Heart right ventricle (tissue), 16 donors: ENCODE measurements around the gene TIGAR. TPM values are rescaled to one million over a fixed set of nuclear protein-coding genes. Genes with fewer than 3 reads are reported as not detected.

Experiments used
- ATAC-seq, 8 donors: fragments of 200-7000 bp; cut with Tn5 transposase; one replicate each; pipeline ENCODE4 v1.9.1; 2020; ENCODE audit warnings: mild to moderate bottlenecking in 8 of 8, moderate library complexity in 8 of 8, moderate number of reproducible peaks in 1 of 8
- DNase-seq, 2 donors: peaks; one replicate each; pipeline ENCODE4 v3.0.0-alpha.2; 2020
- H3K27ac ChIP-seq, 10 donors: fragments of 200-600 bp; sonication (generic) in 2 of 10; one replicate each; pipeline versions ENCODE4 v1.5.0 to v1.8.0; 2020 to 2022; ENCODE audit warnings: mild to moderate bottlenecking in 3 of 10
- H3K27me3 ChIP-seq, 7 donors: fragments of 200-600 bp; one replicate each; pipeline ENCODE4 v1.8.0; 2021 to 2022; ENCODE audit warnings: mild to moderate bottlenecking in 2 of 7
- H3K36me3 ChIP-seq, 9 donors: fragments of 200-600 bp; sonication (generic) in 1 of 9; one replicate each; pipeline versions ENCODE4 v1.5.0 to v1.8.0; 2020 to 2022; ENCODE audit warnings: mild to moderate bottlenecking in 2 of 9
- H3K4me1 ChIP-seq, 9 donors: fragments of 200-600 bp; sonication (generic) in 1 of 9; one replicate each; pipeline versions ENCODE4 v1.5.0 to v1.8.0; 2020 to 2022; ENCODE audit warnings: mild to moderate bottlenecking in 4 of 9
- H3K4me3 ChIP-seq, 10 donors: fragments of 200-600 bp; sonication (generic) in 2 of 10; one replicate each; pipeline versions ENCODE4 v1.5.0 to v1.8.0; 2020 to 2022; ENCODE audit warnings: mild to moderate bottlenecking in 7 of 10, moderate library complexity in 2 of 10
- H3K9me3 ChIP-seq, 11 donors: fragments of 200-600 bp in 10 of 11; sonication (generic) in 2 of 11; one replicate each; pipeline versions ENCODE4 v1.5.0 to v1.8.0; 2013 to 2022; ENCODE audit warnings: mild to moderate bottlenecking in 2 of 11, control low read depth in 1 of 11, moderate library complexity in 1 of 11
- CTCF ChIP-seq, 9 donors: fragments of 200-600 bp; sonication (generic) in 2 of 9; IDR thresholded peaks; one replicate each; pipeline versions ENCODE4 v1.5.0 to v1.8.0; 2021 to 2022; ENCODE audit warnings: antibody characterized with exemption in 9 of 9, mild to moderate bottlenecking in 5 of 9, moderate library complexity in 1 of 9
- WGBS, 2 donors: extraction: QIAGEN DNeasy Blood & Tissue Kit; methylation state at CpG; one replicate each; pipeline ENCODE4 v1.1.7; 2013; ENCODE audit warnings: inconsistent platforms in 1 of 2; 5-methylcytosine and 5-hydroxymethylcytosine counted together
- intact Hi-C, 10 donors: fragments of 100-400 bp; cut with DNase I; formaldehyde crosslinking; loops; one replicate each; pipeline versions ENCODE4 v1.11.1 to v1.14.2; 2022
- long read RNA-seq, 3 donors: library from polyadenylated mRNA; unstranded; transcript quantifications; one replicate each; pipeline ENCODE4 v2.0.0, GENCODE V29; 2020 to 2021
- polyA plus RNA-seq, 2 donors: library from polyadenylated mRNA; stranded (reverse); fragments of 200-250 nt; gene quantifications; one replicate each; pipeline ENCODE4 v1.2.3, GENCODE V29; 2013
- total RNA-seq, 10 donors: library from RNA; stranded (reverse); fragmentation: NEBNext Ultra II Directional in 3 of 10; extraction: Animal tissue kit (Norgen Biotek cat#: 25700) in 3 of 10; gene quantifications; one replicate each; pipeline versions ENCODE4 v1.2.1 to v1.2.4, GENCODE V29; 2021 to 2023
- donor health status: Arrhythmogenic right ventricular cardiomyopathy.
- donor health status: ischemic (EF 13 %, LVEDD 7.1; RV severe dilation, severe dysfunction).
- donor health status: healthy with polysubstance abuse.
- donor health status: DM: no; HTN: yes; CAD: no.
- donor health status: DM: no; HTN: no; CAD: no.
- donor health status: ischemic (EF 25% LVEDD 6.9; RV normal size, moderate dysfunction).
- donor health status: ischemic (EF 25% LVEDD 5.7; RV mildly dilated, moderate dysfunction).
- donor health status: healthy.
- donor health status: DM: yes; HTN: yes; CAD: no.
- donor health status: Ischemic cardiomyopathy.
- donor health status: ischemic (EF 35%, LVEDD 5.7; RV mildly dilated, moderate dysfunction).
- donor health status: nonischemic (EF 11% LVEDD 7.7; RV severe dilation, severe dysfunction).
- donor health status: DM: yes; HTN: yes; CAD: no.
- donor health status: PGD.
- donor health status: ischemic (EF 29% LVEDD 5.4; RV normal size, mild dysfunction).
- donor health status: nonischemic (EF 23%, LVEDD 6.1; RV moderate dilation, normal function).

Gene TIGAR
- total RNA-seq (10 to 100 TPM; 10.9 to 15.5 (median 13.7) TPM), polyA plus RNA-seq (1 to 10 TPM; 3.7 to 5.4 TPM)
- long read RNA-seq, donor 1, transcript TIGAR-201 (6 exons, 2,782 nt), result major isoform, 8 of 11 reads
- long read RNA-seq, donor 1, partial matches to known transcripts, result 0 of 11 reads
- long read RNA-seq, donor 1, other reads (novel, unspliced or antisense), result 3 of 11 reads
- long read RNA-seq, donor 2, transcript TIGAR-201 (6 exons, 2,782 nt), result major isoform, 14 of 17 reads
- long read RNA-seq, donor 2, partial matches to known transcripts, result 0 of 17 reads
- long read RNA-seq, donor 2, other reads (novel, unspliced or antisense), result 3 of 17 reads
- long read RNA-seq, donor 3, transcript TIGAR-201 (6 exons, 2,782 nt), result major isoform, 24 of 27 reads
- long read RNA-seq, donor 3, partial matches to known transcripts, result 0 of 27 reads
- long read RNA-seq, donor 3, other reads (novel, unspliced or antisense), result 3 of 27 reads

GRCh38 chr12:4320853-4321701 is at the start of gene TIGAR:
Gene TIGAR (plus strand): TSS chr12:4321213. CDS start chr12:4321272, 59 bp downstream.
- Histone ChIP-seq H3K27me3 (no peaks in the 10 kb centered on the region), H3K27ac (peak within 1 kb of the TSS; percentile 33 to 94 (median 90)), H3K4me1 (peaks cover 0 to 36% (median 21%) of the 10 kb centered on the region in 9 donors), H3K9me3 (no peaks in the 10 kb centered on the region), H3K36me3 (peaks cover 0 to 16% (median 0%) of the 10 kb centered on the region in 9 donors), H3K4me3 (peak within 1 kb of the TSS; percentile 66 to 95 (median 84))
- no peak for TF ChIP-seq CTCF (IDR thresholded peaks at IDR 0.05)
- peak; percentile 91 to 94 for DNase-seq
- WGBS, 2 donors, result 0 to 1% methylated on average over 71 to 76 of the region's 76 CpGs
- intact Hi-C loops, result loop anchor here in 1 of 10 donors (5.0 kb wide), 1 partner anchor 216 kb away; the partner anchor contains the start of gene RAD51AP1
- ATAC-seq, result peak; percentile 99 to 100 (median 100)

- peaks cover 0 to 9% (median 0%) of the 10 kb centered on the region in 9 donors for H3K36me3 ChIP-seq
Observed at GRCh38 chr12:4271717-4272423, 49.1 kb upstream of the TIGAR start.

GRCh38 chr12:4272424-4273272 is 48.4 kb upstream of the TIGAR start:
- H3K4me1 ChIP-seq, result peaks cover 5 to 73% (median 60%) of the 10 kb centered on the region in 9 donors
- TF ChIP-seq CTCF (IDR thresholded peaks at IDR 0.05), result no peak
- H3K36me3 ChIP-seq, result peaks cover 0 to 14% (median 0%) of the 10 kb centered on the region in 9 donors
- H3K4me3 ChIP-seq, result peak overlapping the region; percentile 6 to 95 (median 86)
- no peaks in the 10 kb centered on the region for H3K9me3 ChIP-seq
- H3K27me3 ChIP-seq, result peaks cover 0 to 75% (median 5%) of the 10 kb centered on the region in 7 donors
- WGBS, 2 donors, result 0 to 1% methylated on average over 56 to 62 of the region's 62 CpGs
- ATAC-seq (peak in 4 of 8 donors; percentile 0 to 12 (median 1)), DNase-seq (peak; percentile 60 to 66)
- H3K27ac ChIP-seq, result peak overlapping the region; percentile 23 to 98 (median 96)
- intact Hi-C loops, result loop anchor here in 5 of 10 donors (5.0 to 10.0 kb wide), 4 partner anchors 128 to 388 kb away; no protein-coding TSS in a partner anchor

More at GRCh38 chr12:4271717-4272423, 49.1 kb upstream of the TIGAR start:
- TF ChIP-seq CTCF (IDR thresholded peaks at IDR 0.05), result no peak
- intact Hi-C loops, result loop anchor here in 5 of 10 donors (5.0 to 10.0 kb wide), 4 partner anchors 127 to 387 kb away; no protein-coding TSS in a partner anchor
- DNase-seq (peak; percentile 68 to 89), ATAC-seq (peak; percentile 37 to 66 (median 58))
- Histone ChIP-seq H3K27me3 (peaks cover 0 to 83% (median 5%) of the 10 kb centered on the region in 7 donors), H3K27ac (peak overlapping the region; percentile 23 to 98 (median 96)), H3K9me3 (no peaks in the 10 kb centered on the region), H3K4me3 (peak overlapping the region; percentile 27 to 95 (median 86)), H3K4me1 (peaks cover 5 to 65% (median 52%) of the 10 kb centered on the region in 9 donors)
- WGBS, 2 donors, result 1% methylated on average over 43 of the region's 43 CpGs
